PC-9 (cell line): ENCODE results near the gene MED9. TPM values are rescaled to one million over a fixed set of nuclear protein-coding genes. Genes with fewer than 3 reads are reported as not detected.
"Not testable (repeated sequence)": the region's sequence is repeated elsewhere in the genome, so short reads cannot be mapped to it uniquely, and the experiment has no call there.

Experiments used
- BruUV-seq: library from RNA; stranded (reverse); fragments of 400-500 nt; replicated peaks from 2 replicates; lab custom pipeline; 2021; lab: Mats Ljungman, UMichigan
- CTCF ChIA-PET: fragments of 300-600 bp; sonication (Branson Sonifier 250); formaldehyde crosslinking; loops from one replicate; lab custom pipeline; 2022; ENCODE audit warnings: antibody characterized with exemption; lab: Charles Lee
- POLR2A ChIA-PET: fragments of 300-600 bp; sonication (Branson Sonifier 250); formaldehyde crosslinking; loops from one replicate; lab custom pipeline; 2022; ENCODE audit warnings: antibody characterized with exemption; ENCODE audit not compliant: unreplicated experiment; lab: Charles Lee
- DNase-seq, 2 experiments: peaks; one replicate each; pipeline versions ENCODE4 v3.0.0 to v3.0.0-alpha.2; 2015 to 2022; ENCODE audit warnings: mixed read lengths in 1 of 2
- H2AFZ ChIP-seq: fragments of 200-600 bp; sonication (generic); 2 replicates; pipeline ENCODE4 v1.8.1; 2017; ENCODE audit warnings: antibody characterized with exemption
- H3F3A ChIP-seq: fragments of 200-600 bp; sonication (generic); 2 replicates; pipeline ENCODE4 v1.8.1; 2017; ENCODE audit warnings: antibody characterized with exemption, mild to moderate bottlenecking, low read depth; ENCODE audit not compliant: insufficient read depth
- H3K27ac ChIP-seq: fragments of 200-600 bp; sonication (generic); 2 replicates; pipeline ENCODE4 v1.6.1; 2016; ENCODE audit warnings: mixed run types
- H3K27me3 ChIP-seq: fragments of 200-600 bp; sonication (generic); 2 replicates; pipeline ENCODE4 v1.6.1; 2016; ENCODE audit warnings: low read depth, mixed run types; ENCODE audit not compliant: insufficient read depth
- H3K36me3 ChIP-seq: fragments of 200-600 bp; sonication (generic); 2 replicates; pipeline ENCODE4 v1.6.1; 2016; ENCODE audit warnings: low read depth, mixed run types
- H3K4me1 ChIP-seq: fragments of 200-600 bp; sonication (generic); replicated peaks from 2 replicates; pipeline ENCODE4 v1.6.1; 2016; ENCODE audit warnings: mixed run types; ENCODE audit not compliant: insufficient read depth
- H3K4me2 ChIP-seq: fragments of 200-600 bp; sonication (generic); 2 replicates; pipeline ENCODE4 v1.6.1; 2017; ENCODE audit warnings: mixed run types
- H3K4me3 ChIP-seq: fragments of 200-600 bp; sonication (generic); 2 replicates; pipeline ENCODE4 v1.6.1; 2016; ENCODE audit warnings: mixed run types
- H3K79me2 ChIP-seq: fragments of 200-600 bp; sonication (generic); 2 replicates; pipeline ENCODE4 v1.6.1; 2017; ENCODE audit warnings: low read depth, mixed run types
- H3K9me2 ChIP-seq: fragments of 200-600 bp; sonication (generic); 2 replicates; pipeline ENCODE4 v1.8.1; 2017; ENCODE audit warnings: mild to moderate bottlenecking; ENCODE audit not compliant: insufficient read depth
- H3K9me3 ChIP-seq: fragments of 200-600 bp; sonication (generic); 2 replicates; pipeline ENCODE4 v1.8.1; 2016; ENCODE audit warnings: low read depth; ENCODE audit not compliant: insufficient read depth
- H4K20me1 ChIP-seq: fragments of 200-600 bp; sonication (generic); 2 replicates; pipeline ENCODE4 v1.8.1; 2017; ENCODE audit not compliant: insufficient read depth
- EZH2 ChIP-seq: fragments of 200-600 bp; sonication (generic); IDR thresholded peaks from 2 replicates; pipeline ENCODE4 v1.8.0; 2017; ENCODE audit warnings: antibody characterized with exemption, low read depth
- intact Hi-C: fragments of 100-400 bp; cut with micrococcal nuclease; formaldehyde crosslinking; loops from one replicate; pipeline ENCODE4 v1.10.0; 2022; ENCODE audit not compliant: unreplicated experiment
- total RNA-seq: library from RNA; stranded (reverse); gene quantifications from 2 replicates; pipeline ENCODE4 v1.2.3, GENCODE V29; 2021
- TF ChIP-seq, protein P1 (sequence below): fragments of 200-600 bp; sonication (generic); conservative IDR thresholded peaks from 2 replicates; pipeline ENCODE4 v1.6.1; 2017; ENCODE audit warnings: mixed run types, antibody characterized with exemption, mild to moderate bottlenecking, moderate library complexity

The MED9 gene
- total RNA-seq, 1 experiment from 2014 or later: 15.8 TPM

DNA sequence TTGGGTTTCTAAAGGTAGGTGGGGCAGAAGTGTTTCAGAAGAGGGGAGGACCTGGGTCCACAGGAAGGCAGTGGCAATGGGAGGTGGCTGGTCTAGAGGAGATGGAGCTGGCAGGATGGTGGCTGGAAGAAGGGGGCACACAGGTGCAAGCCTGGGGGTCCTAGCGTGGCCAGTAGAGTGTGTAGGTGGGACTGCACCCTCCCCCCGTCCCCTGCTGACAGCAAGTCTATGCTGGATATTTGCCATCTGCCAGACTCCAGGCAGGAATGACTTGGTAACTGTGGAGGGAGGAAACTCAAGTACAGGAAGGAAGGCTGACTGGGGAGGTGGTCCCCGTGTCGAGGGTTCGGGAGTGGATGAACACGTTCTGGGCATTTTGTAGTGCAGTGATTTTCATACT, 8.6 kb downstream of the MED9 start:
- H3K79me2 ChIP-seq: peaks cover 28% of the 10 kb centered on the region
- intact Hi-C loops: no loop called here
- ChIA-PET POLR2A (no interaction called here), CTCF (no interaction called here)
- BruUV-seq: no TSS peak
- H3K4me3 ChIP-seq: no peak overlapping the region
- H3K36me3 ChIP-seq: peaks cover 12% of the 10 kb centered on the region; the same call in 1 of the 2 replicates
- TF ChIP-seq, protein P1, sequence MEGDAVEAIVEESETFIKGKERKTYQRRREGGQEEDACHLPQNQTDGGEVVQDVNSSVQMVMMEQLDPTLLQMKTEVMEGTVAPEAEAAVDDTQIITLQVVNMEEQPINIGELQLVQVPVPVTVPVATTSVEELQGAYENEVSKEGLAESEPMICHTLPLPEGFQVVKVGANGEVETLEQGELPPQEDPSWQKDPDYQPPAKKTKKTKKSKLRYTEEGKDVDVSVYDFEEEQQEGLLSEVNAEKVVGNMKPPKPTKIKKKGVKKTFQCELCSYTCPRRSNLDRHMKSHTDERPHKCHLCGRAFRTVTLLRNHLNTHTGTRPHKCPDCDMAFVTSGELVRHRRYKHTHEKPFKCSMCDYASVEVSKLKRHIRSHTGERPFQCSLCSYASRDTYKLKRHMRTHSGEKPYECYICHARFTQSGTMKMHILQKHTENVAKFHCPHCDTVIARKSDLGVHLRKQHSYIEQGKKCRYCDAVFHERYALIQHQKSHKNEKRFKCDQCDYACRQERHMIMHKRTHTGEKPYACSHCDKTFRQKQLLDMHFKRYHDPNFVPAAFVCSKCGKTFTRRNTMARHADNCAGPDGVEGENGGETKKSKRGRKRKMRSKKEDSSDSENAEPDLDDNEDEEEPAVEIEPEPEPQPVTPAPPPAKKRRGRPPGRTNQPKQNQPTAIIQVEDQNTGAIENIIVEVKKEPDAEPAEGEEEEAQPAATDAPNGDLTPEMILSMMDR: no peak
- TF ChIP-seq EZH2: no peak
- no peaks in the 10 kb centered on the region for H3K27me3 ChIP-seq
- H3K9me2 ChIP-seq: no peaks in the 10 kb centered on the region
- no peak for DNase-seq
- H3K9me3 ChIP-seq: no peaks in the 10 kb centered on the region
- peaks cover 5% of the 10 kb centered on the region; the same call in 1 of the 2 replicates for H3F3A ChIP-seq
- H3K4me2 ChIP-seq: no peak overlapping the region
- no peak overlapping the region for H2AFZ ChIP-seq
- peaks cover 46% of the 10 kb centered on the region for H4K20me1 ChIP-seq
- H3K27ac ChIP-seq: no peak overlapping the region
- H3K4me1 ChIP-seq: no peaks in the 10 kb centered on the region

GRCh38 chr17:17486416-17486815, 9.6 kb downstream of the MED9 start:
- H2AFZ ChIP-seq, H3K4me2 ChIP-seq, POLR2A ChIA-PET, H3K27me3 ChIP-seq, H3K9me2 ChIP-seq, H3K4me1 ChIP-seq, CTCF ChIA-PET, intact Hi-C loops, BruUV-seq, DNase-seq, H3F3A ChIP-seq, H3K4me3 ChIP-seq, H3K27ac ChIP-seq, H3K9me3 ChIP-seq: not testable (repeated sequence)
- Histone ChIP-seq H3K79me2 (peaks cover 20% of the 10 kb centered on the region), H3K36me3 (peaks cover 12% of the 10 kb centered on the region; the same call in 1 of the 2 replicates), H4K20me1 (peaks cover 43% of the 10 kb centered on the region)

- no peak for DNase-seq
- intact Hi-C loops: no loop called here
- Histone ChIP-seq H3K4me2 (no peak overlapping the region), H3F3A (0 out of 2 replicates have a peak, but pooled peaks cover 5% of the 10 kb centered on the region), H3K27me3 (no peaks in the 10 kb centered on the region), H3K27ac (no peak overlapping the region), H3K4me3 (no peak overlapping the region), H3K79me2 (peaks cover 9% of the 10 kb centered on the region), H3K9me2 (no peaks in the 10 kb centered on the region), H2AFZ (no peak overlapping the region), H3K4me1 (no peaks in the 10 kb centered on the region), H4K20me1 (peaks cover 36% of the 10 kb centered on the region), H3K9me3 (no peaks in the 10 kb centered on the region), H3K36me3 (peaks cover 10% of the 10 kb centered on the region; the same call in 1 of the 2 replicates)
- ChIA-PET POLR2A (no interaction called here), CTCF (no interaction called here)
- no TSS peak for BruUV-seq
- TF ChIP-seq, protein P1: no peak
- no peak for TF ChIP-seq EZH2
Observed at GRCh38 chr17:17487998-17488397, 11.2 kb downstream of the MED9 start.

DNA sequence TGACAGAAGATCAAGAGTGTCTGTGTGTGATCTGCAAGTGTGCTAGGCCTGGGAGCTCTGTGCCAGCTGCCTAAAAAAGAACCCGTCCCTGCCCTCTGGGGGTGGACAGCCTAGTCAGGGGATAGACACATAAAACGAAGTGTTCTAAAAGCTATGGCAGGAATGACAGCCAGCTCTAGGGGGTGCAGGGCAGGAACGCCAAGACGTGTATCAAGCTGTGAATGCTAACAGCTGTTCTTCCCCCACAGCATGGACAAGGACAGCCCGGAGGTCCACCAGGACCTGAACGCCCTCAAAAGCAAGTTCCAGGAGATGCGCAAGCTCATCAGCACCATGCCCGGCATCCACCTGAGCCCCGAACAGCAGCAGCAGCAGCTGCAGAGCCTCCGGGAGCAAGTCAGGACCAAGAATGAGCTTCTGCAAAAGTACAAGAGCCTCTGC, 14.3 kb downstream of the MED9 start:
- no peak overlapping the region for H3K4me3 ChIP-seq
- intact Hi-C loops: loop anchor here (10.0 kb wide), 1 partner anchor 424 kb away; no protein-coding TSS in a partner anchor
- TF ChIP-seq EZH2: no peak
- TF ChIP-seq, protein P1: no peak
- H2AFZ ChIP-seq: no peak overlapping the region
- no peak for DNase-seq
- no peaks in the 10 kb centered on the region for H3K9me2 ChIP-seq
- no peak overlapping the region for H3K4me2 ChIP-seq
- CTCF ChIA-PET: no interaction called here
- H3K27me3 ChIP-seq: no peaks in the 10 kb centered on the region
- no peak overlapping the region for H3K27ac ChIP-seq
- H3K36me3 ChIP-seq: peaks cover 8% of the 10 kb centered on the region; the same call in 1 of the 2 replicates
- H3K9me3 ChIP-seq: no peaks in the 10 kb centered on the region
- peaks cover 19% of the 10 kb centered on the region; the same call in 1 of the 2 replicates for H3F3A ChIP-seq
- H3K4me1 ChIP-seq: no peaks in the 10 kb centered on the region
- POLR2A ChIA-PET: interaction anchor here (0.6 kb wide), 1 partner anchor 99 kb away, joined by 6 read pairs; no protein-coding TSS in a partner anchor
- H3K79me2 ChIP-seq: no peaks in the 10 kb centered on the region
- H4K20me1 ChIP-seq: peaks cover 26% of the 10 kb centered on the region
- no TSS peak for BruUV-seq
